HG03025 (cell line): ENCODE data around the gene DTD1.
A peak's percentile ranks its signal among the peaks of the same experiment; 100 is the strongest.
"Not testable (repeated sequence)": the region's sequence is repeated elsewhere in the genome, so short reads cannot be mapped to it uniquely, and the experiment has no call there.

Experiments used
- ATAC-seq: cut with Tn5 transposase; IDR thresholded peaks from one replicate; pipeline ENCODE4 v1.9.1; 2021; ENCODE audit warnings: mild to moderate bottlenecking, moderate library complexity; ENCODE audit not compliant: unreplicated experiment, low FRiP score

Gene DTD1

DNA sequence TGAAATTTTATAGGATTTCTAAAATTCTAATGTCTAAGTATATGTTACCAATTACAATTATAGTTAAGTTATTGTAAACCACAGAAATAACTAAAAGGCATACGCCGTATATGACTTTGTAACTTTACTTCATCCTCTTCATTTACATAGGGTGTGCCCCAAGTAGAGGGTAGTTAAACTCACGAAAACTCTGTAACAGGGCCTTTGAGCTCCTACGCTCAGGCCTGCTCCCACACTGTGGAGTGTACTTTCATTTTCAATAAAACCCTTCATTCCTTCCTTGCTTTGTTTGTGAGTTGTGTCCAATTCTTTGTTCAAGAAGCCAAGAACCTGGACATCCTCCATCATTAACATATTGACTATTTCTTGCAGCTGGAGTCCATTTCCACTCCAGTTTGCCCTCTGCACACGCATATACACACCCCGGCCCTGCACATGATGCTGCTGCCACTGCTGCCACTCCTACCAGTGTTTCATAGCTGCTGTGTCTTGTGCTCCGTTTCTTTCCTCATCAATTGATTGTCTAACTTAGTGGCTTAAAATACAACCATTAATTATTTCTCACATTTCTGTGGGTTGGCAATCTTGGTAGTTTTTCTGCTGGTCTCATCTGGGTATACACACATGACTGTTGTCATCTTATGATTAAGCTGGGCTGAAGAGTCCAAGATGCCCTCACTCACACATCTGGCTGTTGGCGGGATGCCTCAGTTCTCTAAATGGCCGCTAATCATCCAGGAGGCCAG is 192.7 kb downstream of the DTD1 start:
- ATAC-seq: no peak

- ATAC-seq: no peak
Measured at GRCh38 chr20:18781509-18781908, 193.7 kb downstream of the DTD1 start.

GRCh38 chr20:18783385-18783959 is 195.6 kb downstream of the DTD1 start:
- ATAC-seq: no peak

- not testable (repeated sequence) for ATAC-seq
Measured at GRCh38 chr20:18787046-18787445, 199.2 kb downstream of the DTD1 start.

DNA sequence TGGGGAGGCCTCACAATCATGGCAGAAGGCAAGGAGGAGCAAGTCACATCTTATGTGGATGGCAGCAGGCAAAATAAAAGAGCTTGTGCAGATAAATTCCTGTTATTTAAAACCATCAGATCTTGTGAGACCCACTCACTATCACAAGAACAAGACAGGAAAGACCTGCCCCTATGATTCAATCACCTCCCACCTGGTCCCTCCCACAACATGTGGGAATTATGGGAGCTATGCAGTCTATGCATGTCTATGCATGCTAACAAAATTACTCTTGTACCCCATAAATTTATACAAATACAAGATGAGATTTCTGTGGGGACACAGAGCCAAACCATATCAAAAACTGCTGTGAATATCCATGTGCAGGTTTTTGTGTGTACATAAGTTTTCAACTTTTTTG is 200.2 kb downstream of the DTD1 start:
- no peak for ATAC-seq

DNA sequence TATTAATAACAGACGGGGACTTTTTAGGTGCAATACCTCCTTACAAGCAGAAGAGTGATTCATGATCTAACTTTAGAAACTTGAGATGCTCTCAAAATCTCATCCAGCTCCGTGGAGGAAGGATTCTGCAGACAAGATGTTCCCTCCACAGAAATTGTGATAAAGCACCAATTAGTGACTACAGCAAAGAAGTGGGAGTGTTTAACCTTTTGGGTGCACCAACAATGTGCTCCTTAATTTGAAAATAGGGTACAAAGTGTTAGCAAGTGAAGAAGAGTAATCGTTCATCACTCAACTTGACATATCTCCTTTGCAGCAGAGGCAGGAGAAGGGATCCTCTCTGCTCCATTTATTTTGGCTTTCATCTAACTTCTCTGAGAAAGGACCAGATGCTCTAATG is 202.9 kb downstream of the DTD1 start:
- ATAC-seq: no peak

- ATAC-seq: peak; percentile 98
Measured at GRCh38 chr20:18793625-18794427, 206.0 kb downstream of the DTD1 start.

GRCh38 chr20:18794428-18794787 is 206.6 kb downstream of the DTD1 start:
- peak; percentile 11 for ATAC-seq

GRCh38 chr20:18795366-18795765 is 207.5 kb downstream of the DTD1 start:
- no peak for ATAC-seq

DNA sequence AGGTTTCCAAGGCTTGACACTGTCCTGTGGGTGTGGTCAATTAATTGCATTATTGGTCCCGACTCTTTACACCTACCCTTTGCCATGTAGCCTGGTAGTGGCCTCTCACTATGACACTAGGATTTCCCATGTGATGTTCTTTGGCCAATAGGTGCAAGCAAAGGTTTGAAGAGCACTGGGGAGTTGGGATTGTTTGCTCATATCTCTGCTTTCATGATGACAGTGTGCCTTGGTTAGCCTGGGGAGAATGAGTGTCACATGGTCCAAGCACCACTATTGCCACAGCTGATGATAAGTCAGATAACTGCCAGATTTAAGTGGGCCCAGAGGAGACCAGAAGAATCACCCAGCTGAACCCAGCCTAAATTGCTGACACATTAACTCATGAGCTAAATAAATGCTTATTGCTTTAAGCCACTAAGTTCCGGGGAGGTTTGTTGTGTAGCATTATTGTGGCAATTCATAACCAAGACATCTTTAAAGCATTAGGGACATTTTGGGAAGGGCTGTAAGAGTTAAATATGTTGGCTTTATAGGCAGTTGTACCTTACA is 208.5 kb downstream of the DTD1 start:
- no peak for ATAC-seq

DNA sequence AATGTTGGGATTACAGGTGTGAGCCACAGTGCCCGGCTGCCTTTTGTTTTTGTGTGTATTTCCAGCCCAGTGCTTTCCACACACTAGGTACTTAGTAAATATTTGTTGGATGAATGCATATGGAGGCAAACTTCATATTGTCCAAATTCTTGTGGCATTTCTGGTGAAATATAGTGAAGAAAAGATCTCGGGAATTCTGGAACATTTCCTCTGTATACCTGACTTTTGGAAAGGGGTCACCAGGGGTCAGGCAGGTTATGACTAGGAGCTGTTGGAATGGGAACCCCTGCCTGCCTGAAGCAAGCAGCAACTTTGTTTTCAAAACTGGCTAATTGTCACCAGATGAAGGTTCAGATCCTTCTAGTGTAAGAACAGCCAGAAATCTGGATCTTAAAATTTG is 213.7 kb downstream of the DTD1 start:
- ATAC-seq: no peak

DNA sequence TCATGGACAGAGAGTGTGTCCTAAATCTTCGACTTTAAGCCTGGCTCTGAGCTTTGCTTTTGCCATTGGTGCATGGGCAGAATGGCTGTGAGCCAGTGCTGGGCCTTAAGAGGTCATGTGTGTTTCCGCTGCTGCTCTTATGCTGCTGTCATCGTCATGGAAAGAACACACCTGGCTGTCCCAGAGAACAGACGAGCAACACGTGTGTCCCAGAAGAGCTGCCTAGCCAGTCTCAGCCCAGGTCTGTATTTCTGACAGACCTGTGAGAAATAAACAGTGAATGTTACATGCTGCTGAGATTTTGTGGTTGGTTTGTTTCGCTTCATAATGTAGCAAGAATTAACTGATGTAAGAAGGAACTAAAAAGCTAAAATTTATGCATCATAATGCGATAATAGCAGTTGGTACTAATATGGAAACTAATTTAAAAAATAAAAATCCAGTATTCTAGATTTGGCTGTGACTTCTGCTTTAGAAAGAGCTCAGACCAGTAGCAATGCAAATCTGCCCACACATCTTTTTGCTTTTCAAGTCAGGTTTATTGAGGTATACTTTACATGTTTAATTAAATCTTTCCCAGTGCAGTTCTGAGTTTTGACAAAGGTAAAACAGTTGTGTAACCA is 214.3 kb downstream of the DTD1 start:
- ATAC-seq: no peak

DNA sequence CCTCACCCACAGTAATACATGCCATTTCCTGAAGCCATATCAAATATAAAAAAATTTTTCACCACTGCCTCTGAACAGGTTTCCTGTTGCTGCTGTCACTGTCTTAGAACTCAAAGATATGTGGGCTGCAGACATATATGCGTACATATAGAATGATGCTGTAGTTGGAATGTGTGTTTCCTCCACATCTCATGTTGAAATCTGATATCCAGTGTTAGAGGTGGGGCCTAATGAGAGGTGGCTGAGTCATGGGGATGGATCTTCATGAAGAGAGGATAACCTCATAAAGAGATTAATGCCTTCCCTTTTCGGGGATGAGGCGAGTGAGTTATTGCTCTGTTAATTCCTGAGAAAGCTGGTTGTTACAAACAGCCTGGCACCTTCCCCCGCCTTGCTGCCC is 218.0 kb downstream of the DTD1 start:
- ATAC-seq: no peak

- ATAC-seq: no peak
Measured at GRCh38 chr20:18808712-18809111, 220.9 kb downstream of the DTD1 start.

- ATAC-seq: no peak
Measured at GRCh38 chr20:18811186-18811585, 223.3 kb downstream of the DTD1 start.

GRCh38 chr20:18811904-18812303 is 224.1 kb downstream of the DTD1 start:
- ATAC-seq: no peak

DNA sequence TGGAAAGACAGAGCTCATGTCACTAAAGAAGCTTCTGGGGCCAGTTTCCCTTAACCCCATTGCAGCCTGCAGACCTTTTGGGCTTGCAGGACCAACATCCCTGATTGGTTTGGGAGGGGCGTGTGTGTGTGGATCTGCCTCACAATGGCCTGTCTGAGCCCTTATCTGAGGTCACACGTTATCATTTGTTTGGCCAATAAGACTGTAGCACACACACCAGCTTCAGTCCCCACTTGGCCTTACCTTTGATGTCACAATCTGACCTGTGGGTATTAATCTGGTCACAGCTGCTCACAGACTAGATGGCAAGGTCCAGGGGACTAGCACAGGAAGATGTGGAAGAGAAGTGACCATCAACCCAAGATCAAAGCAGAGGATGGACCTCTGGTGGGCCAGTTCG is 225.6 kb downstream of the DTD1 start, which contains the start of gene SCP2D1:
Gene SCP2D1 (plus strand): TSS at position 301 of the 400 bp plus-strand sequence. CDS start 33 bp downstream, at position 334.
- ATAC-seq: no peak

DNA sequence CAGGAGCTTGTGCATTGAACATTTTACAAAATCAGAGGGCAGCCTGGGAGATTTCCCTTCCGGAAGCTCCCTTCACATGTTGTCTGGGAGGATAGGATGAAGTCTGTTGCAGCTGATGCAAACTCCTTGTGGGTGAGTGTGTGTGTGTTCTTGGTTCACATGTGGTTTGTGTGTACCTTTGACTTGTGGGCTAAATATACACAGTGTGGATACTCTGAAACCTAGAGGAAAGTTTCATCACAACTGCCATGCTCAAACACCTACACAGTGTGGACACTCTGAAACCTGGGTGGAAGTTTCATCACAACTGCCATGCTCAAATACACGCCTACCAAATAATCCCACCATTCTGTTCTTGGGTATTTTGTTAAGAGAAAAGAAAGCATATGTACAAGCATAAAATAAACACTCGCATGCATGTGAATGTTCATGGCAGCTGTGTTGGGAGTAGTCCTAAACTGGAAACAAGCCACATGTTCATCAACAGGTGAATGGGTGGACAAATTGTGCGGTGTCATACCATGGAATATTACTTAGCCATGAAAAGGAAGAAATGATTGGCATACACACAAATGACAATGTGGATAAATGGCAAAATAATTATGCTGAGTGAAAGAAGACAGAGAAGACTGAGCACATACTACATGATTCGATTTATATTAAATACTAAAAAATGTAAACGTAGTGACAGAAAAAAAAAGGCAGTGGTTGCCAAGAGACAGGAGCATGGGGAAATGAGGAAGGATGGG is 227.5 kb downstream of the DTD1 start:
- ATAC-seq: no peak
